Vagina (tissue), 2 donors: ENCODE measurements around the gene ITIH2. TPM values are rescaled to one million over a fixed set of nuclear protein-coding genes. Genes with fewer than 3 reads are reported as not detected.

ENCODE experiments used
- DNase-seq, 2 donors: peaks; one replicate each; pipeline ENCODE4 v3.0.0-alpha.2; 2017; ENCODE audit errors: extremely low spot score in 2 of 2
- H3K27ac ChIP-seq: fragments of 200-600 bp; sonication (generic); one replicate; pipeline ENCODE4 v1.5.1; 2019
- H3K27me3 ChIP-seq: fragments of 200-600 bp; sonication (generic); one replicate; pipeline ENCODE4 v1.5.1; 2019
- H3K36me3 ChIP-seq, 2 donors: fragments of 200-600 bp; sonication (generic); one replicate each; pipeline ENCODE4 v1.5.1; 2017 to 2019
- H3K4me1 ChIP-seq: fragments of 200-600 bp; sonication (generic); one replicate; pipeline ENCODE4 v1.5.1; 2019
- H3K4me3 ChIP-seq, 2 donors: fragments of 200-600 bp; sonication (generic); 1 replicate in 1 of 2; 2 replicates in 1 of 2; pipeline ENCODE4 v1.5.1; 2016 to 2019
- H3K9me3 ChIP-seq: fragments of 200-600 bp; sonication (generic); one replicate; pipeline ENCODE4 v1.5.1; 2019
- CTCF ChIP-seq, 3 experiments: fragments of 450-650 bp in 2 of 3; fragments of 200-600 bp in 1 of 3; sonication (generic) in 1 of 3; IDR thresholded peaks; one replicate each; pipeline ENCODE4 v1.5.1; 2017 to 2019; ENCODE audit warnings: antibody characterized with exemption in 3 of 3, mild to moderate bottlenecking in 2 of 3, moderate library complexity in 2 of 3
- POLR2A ChIP-seq, 2 donors: fragments of 450-650 bp; IDR thresholded peaks; one replicate each; pipeline ENCODE4 v1.6.1; 2017; ENCODE audit warnings: antibody characterized with exemption in 2 of 2, mild to moderate bottlenecking in 2 of 2, moderate library complexity in 2 of 2
- POLR2AphosphoS5 ChIP-seq, 2 donors: sonication (generic); formaldehyde crosslinking; IDR thresholded peaks; one replicate each; pipeline ENCODE4 v1.9.0; 2017; ENCODE audit warnings: antibody characterized with exemption in 2 of 2, mild to moderate bottlenecking in 2 of 2, low read depth in 1 of 2; ENCODE audit not compliant: insufficient read depth in 1 of 2
- intact Hi-C: fragments of 100-400 bp; cut with DNase I; formaldehyde crosslinking; loops from one replicate; pipeline ENCODE4 v1.15.1; 2023
- total RNA-seq: library from RNA; depleted of rRNA; stranded (reverse); fragments of >200 nt; gene quantifications from one replicate; pipeline ENCODE4 v1.2.3, GENCODE V29; 2016

ITIH2 gene
- total RNA-seq, 1 donor from 2014 or later = not detected

- Histone ChIP-seq H3K4me1 (no peaks in the 10 kb centered on the region), H3K27ac (no peak overlapping the region), H3K4me3 (no peak overlapping the region), H3K9me3 (no peaks in the 10 kb centered on the region), H3K36me3 (no peaks in the 10 kb centered on the region), H3K27me3 (no peaks in the 10 kb centered on the region)
- no peak for DNase-seq
- TF ChIP-seq CTCF (IDR thresholded peaks at IDR 0.05) (no peak), POLR2AphosphoS5 (IDR thresholded peaks at IDR 0.05; ENCODE audit: insufficient read depth in 1 of 2, low read depth in 1 of 2) (no peak), POLR2A (IDR thresholded peaks at IDR 0.05) (no peak)
- intact Hi-C loops = no loop called here
These were observed 14.7 kb downstream of the ITIH2 start for GRCh38 chr10:7717767-7718166.

- DNase-seq = no peak
- no peak for TF ChIP-seq POLR2A (IDR thresholded peaks at IDR 0.05)
- TF ChIP-seq POLR2AphosphoS5 (IDR thresholded peaks at IDR 0.05; ENCODE audit: insufficient read depth in 1 of 2, low read depth in 1 of 2) = no peak
- Histone ChIP-seq H3K36me3 (no peaks in the 10 kb centered on the region), H3K4me3 (no peak overlapping the region), H3K4me1 (no peaks in the 10 kb centered on the region), H3K27ac (no peak overlapping the region), H3K27me3 (no peaks in the 10 kb centered on the region), H3K9me3 (no peaks in the 10 kb centered on the region)
- intact Hi-C loops = no loop called here
These were observed 15.6 kb downstream of the ITIH2 start for GRCh38 chr10:7718685-7719084.

GRCh38 chr10:7720478-7720877 lies 17.4 kb downstream of the ITIH2 start:
- Histone ChIP-seq H3K4me3 (no peak overlapping the region), H3K4me1 (no peaks in the 10 kb centered on the region), H3K36me3 (no peaks in the 10 kb centered on the region), H3K9me3 (no peaks in the 10 kb centered on the region), H3K27ac (no peak overlapping the region), H3K27me3 (no peaks in the 10 kb centered on the region)
- intact Hi-C loops = no loop called here
- no peak for DNase-seq
- TF ChIP-seq POLR2A (IDR thresholded peaks at IDR 0.05) (no peak), CTCF (IDR thresholded peaks at IDR 0.05) (no peak), POLR2AphosphoS5 (IDR thresholded peaks at IDR 0.05; ENCODE audit: insufficient read depth in 1 of 2, low read depth in 1 of 2) (no peak)

GRCh38 chr10:7722927-7723529 lies 19.9 kb downstream of the ITIH2 start:
- Histone ChIP-seq H3K36me3 (no peaks in the 10 kb centered on the region), H3K9me3 (no peaks in the 10 kb centered on the region), H3K4me3 (no peak overlapping the region), H3K27ac (no peak overlapping the region), H3K27me3 (no peaks in the 10 kb centered on the region), H3K4me1 (no peaks in the 10 kb centered on the region)
- TF ChIP-seq POLR2A (IDR thresholded peaks at IDR 0.05) (no peak), CTCF (IDR thresholded peaks at IDR 0.05) (no peak), POLR2AphosphoS5 (IDR thresholded peaks at IDR 0.05; ENCODE audit: insufficient read depth in 1 of 2, low read depth in 1 of 2) (no peak)
- DNase-seq = no peak
- intact Hi-C loops = no loop called here

- Histone ChIP-seq H3K27me3 (no peaks in the 10 kb centered on the region), H3K4me1 (no peaks in the 10 kb centered on the region), H3K27ac (no peak overlapping the region), H3K4me3 (no peak overlapping the region), H3K9me3 (no peaks in the 10 kb centered on the region), H3K36me3 (no peaks in the 10 kb centered on the region)
- DNase-seq = peak in 1 of 2 donors; percentile 69
- TF ChIP-seq CTCF (IDR thresholded peaks at IDR 0.05) (no peak), POLR2A (IDR thresholded peaks at IDR 0.05) (no peak), POLR2AphosphoS5 (IDR thresholded peaks at IDR 0.05; ENCODE audit: insufficient read depth in 1 of 2, low read depth in 1 of 2) (no peak)
- intact Hi-C loops = no loop called here
These were observed 31.7 kb downstream of the ITIH2 start for GRCh38 chr10:7734821-7735220.
